A549 (cell line): ENCODE measurements around the gene INPP5K.

Experiments used
- BHLHE40 ChIP-seq: IDR thresholded peaks from 2 replicates; pipeline ENCODE4 v1.6.1; 2012; ENCODE audit warnings: low read depth, low read length, inconsistent platforms
- CHD2 ChIP-seq: fragments of 150-350 bp; IDR thresholded peaks from 2 replicates; pipeline ENCODE4 v1.6.1; 2014; ENCODE audit warnings: low read length; ENCODE audit not compliant: partially characterized antibody
- CTCF ChIP-seq: fragments of >200 bp; sonication (Bioruptor Twin); formaldehyde crosslinking; IDR thresholded peaks from 3 replicates; pipeline ENCODE4 v1.5.1; 2016
- ESRRA ChIP-seq: fragments of 150-350 bp; IDR thresholded peaks from 2 replicates; pipeline ENCODE4 v1.6.1; 2014; ENCODE audit warnings: mild to moderate bottlenecking, low read length, borderline replicate concordance
- HMGXB4 ChIP-seq: fragments of 250-450 bp; sonication (Bioruptor Pico); IDR thresholded peaks from 2 replicates; pipeline ENCODE4 v1.5.0; 2021; ENCODE audit warnings: mild to moderate bottlenecking, moderate library complexity, borderline replicate concordance
- JUN ChIP-seq, 2 experiments: fragments of >200 bp; sonication (Bioruptor Twin); formaldehyde crosslinking; IDR thresholded peaks; 2 replicates in 1 of 2; 3 replicates in 1 of 2; pipeline ENCODE4 v1.6.1; 2016 to 2017
- MAFK ChIP-seq: fragments of 450-650 bp; IDR thresholded peaks from 2 replicates; pipeline ENCODE4 v1.6.1; 2014; ENCODE audit not compliant: partially characterized antibody
- PBX3 ChIP-seq: IDR thresholded peaks from 2 replicates; pipeline ENCODE4 v1.6.1; 2012
- POLR2A ChIP-seq: IDR thresholded peaks from 2 replicates; pipeline ENCODE4 v1.6.1; 2012; ENCODE audit warnings: mild to moderate bottlenecking, low read length
- RFX5 ChIP-seq: fragments of 450-650 bp; IDR thresholded peaks from 2 replicates; pipeline ENCODE4 v1.7.1; 2014; ENCODE audit warnings: antibody characterized with exemption, mild to moderate bottlenecking, moderate library complexity
- RNF2 ChIP-seq: fragments of 200-600 bp; sonication (generic); IDR thresholded peaks from 2 replicates; pipeline ENCODE4 v1.6.1; 2016; ENCODE audit warnings: low read depth, mild to moderate bottlenecking, antibody characterized with exemption, moderate library complexity, borderline replicate concordance
- SREBF2 ChIP-seq: fragments of 450-650 bp; IDR thresholded peaks from 2 replicates; pipeline ENCODE4 v1.6.1; 2014; ENCODE audit warnings: mild to moderate bottlenecking, moderate library complexity
- TFCP2L1 ChIP-seq: fragments of 250-450 bp; sonication (Bioruptor Pico); IDR thresholded peaks from 2 replicates; pipeline ENCODE4 v1.5.0; 2021; ENCODE audit warnings: mild to moderate bottlenecking
- ZSCAN20 ChIP-seq: fragments of 250-450 bp; sonication (Bioruptor Pico); IDR thresholded peaks from 2 replicates; pipeline ENCODE4 v1.8.0; 2022; ENCODE audit warnings: mild to moderate bottlenecking, moderate library complexity

- no peak for TF ChIP-seq BHLHE40
- no peak for TF ChIP-seq POLR2A
- TF ChIP-seq CTCF = no peak
- TF ChIP-seq TFCP2L1 (CRISPR knock-in tag) = no peak
- TF ChIP-seq CHD2 = no peak
- TF ChIP-seq PBX3 = no peak
- TF ChIP-seq ZSCAN20 (CRISPR knock-in tag) = no peak
- no peak for TF ChIP-seq MAFK
- TF ChIP-seq RFX5 = no peak
- no peak for TF ChIP-seq HMGXB4
- no peak for TF ChIP-seq ESRRA
- TF ChIP-seq RNF2 = no peak
- no peak for TF ChIP-seq JUN (IDR thresholded peaks at IDR 0.05)
- no peak for TF ChIP-seq SREBF2
These were observed 19.5 kb downstream of the INPP5K start for GRCh38 chr17:1496869-1497268.
